HepG2 (cell line): Measurements from ENCODE around the gene PSPH. TPM values are rescaled to one million over a fixed set of nuclear protein-coding genes. Genes with fewer than 3 reads are reported as not detected.

Source experiments
- AGO1 ChIP-seq: fragments of 200-400 bp; formaldehyde crosslinking; IDR thresholded peaks from 2 replicates; pipeline ENCODE4 v1.6.1; 2017; ENCODE audit warnings: mild to moderate bottlenecking, low read depth, low read length, moderate library complexity; ENCODE audit not compliant: poor library complexity, severe bottlenecking
- CBX2 ChIP-seq, 2 experiments: fragments of 200-600 bp in 1 of 2; sonication (generic); formaldehyde crosslinking in 1 of 2; IDR thresholded peaks; 2 replicates each; pipeline versions ENCODE4 v1.7.0 to v1.8.1; 2018 to 2022; ENCODE audit warnings: low read depth in 2 of 2, low read length in 1 of 2, mild to moderate bottlenecking in 1 of 2, missing genetic modification reagents in 1 of 2
- EEA1 ChIP-seq: sonication (generic); formaldehyde crosslinking; IDR thresholded peaks from 2 replicates; pipeline ENCODE4 v1.5.1; 2020; ENCODE audit warnings: mild to moderate bottlenecking, missing genetic modification reagents, borderline replicate concordance
- FOXA3 ChIP-seq: IDR thresholded peaks from 2 replicates; pipeline ENCODE4 v1.6.1; 2016; ENCODE audit warnings: missing genetic modification reagents, missing compliant biosample characterization
- HOMEZ ChIP-seq: IDR thresholded peaks from 2 replicates; pipeline ENCODE4 v1.6.1; 2016; ENCODE audit warnings: low read depth
- MED8 ChIP-seq: sonication (generic); formaldehyde crosslinking; IDR thresholded peaks from 2 replicates; pipeline ENCODE4 v1.8.1; 2023; ENCODE audit warnings: mild to moderate bottlenecking, missing genetic modification reagents; ENCODE audit not compliant: insufficient replicate concordance
- MEIS1 ChIP-seq: sonication (generic); formaldehyde crosslinking; IDR thresholded peaks from 2 replicates; pipeline ENCODE4 v1.9.0; 2021; ENCODE audit warnings: mild to moderate bottlenecking, missing genetic modification reagents, moderate library complexity, borderline replicate concordance
- MYPOP ChIP-seq: sonication (generic); formaldehyde crosslinking; IDR thresholded peaks from 2 replicates; pipeline ENCODE4 v1.8.1; 2023; ENCODE audit warnings: mild to moderate bottlenecking, moderate library complexity, missing genetic modification reagents
- RAD21 ChIP-seq: fragments of 450-650 bp; formaldehyde crosslinking; IDR thresholded peaks from 2 replicates; pipeline ENCODE4 v1.5.0; 2020; ENCODE audit warnings: mild to moderate bottlenecking
- RXRA ChIP-seq: sonication (generic); formaldehyde crosslinking; IDR thresholded peaks from 2 replicates; pipeline ENCODE4 v1.5.1; 2020; ENCODE audit warnings: missing genetic modification reagents
- SAFB2 ChIP-seq: sonication (generic); formaldehyde crosslinking; IDR thresholded peaks from 2 replicates; pipeline ENCODE4 v1.5.1; 2020; ENCODE audit warnings: missing genetic modification reagents, low read depth, mild to moderate bottlenecking, borderline replicate concordance
- SKIL ChIP-seq: sonication (generic); formaldehyde crosslinking; IDR thresholded peaks from 2 replicates; pipeline ENCODE4 v1.8.0; 2022; ENCODE audit warnings: missing genetic modification reagents, mild to moderate bottlenecking, moderate library complexity, borderline replicate concordance
- SP1 ChIP-seq, 2 experiments: fragments of 450-650 bp in 1 of 2; sonication (generic) in 1 of 2; formaldehyde crosslinking in 1 of 2; IDR thresholded peaks; 2 replicates each; pipeline versions ENCODE4 v1.4.0 to v1.6.1; 2016 to 2020; ENCODE audit warnings: missing genetic modification reagents in 1 of 2
- SP2 ChIP-seq: sonication (generic); formaldehyde crosslinking; IDR thresholded peaks from 2 replicates; pipeline ENCODE4 v1.5.1; 2020; ENCODE audit warnings: mild to moderate bottlenecking, missing genetic modification reagents
- ZBED4 ChIP-seq: sonication (generic); formaldehyde crosslinking; IDR thresholded peaks from 2 replicates; pipeline ENCODE4 v1.4.0; 2020; ENCODE audit warnings: missing genetic modification reagents, borderline replicate concordance
- ZNF230 ChIP-seq: sonication (generic); formaldehyde crosslinking; IDR thresholded peaks from 2 replicates; pipeline ENCODE4 v1.4.0; 2020; ENCODE audit warnings: mild to moderate bottlenecking, missing genetic modification reagents
- ZNF451 ChIP-seq: sonication (generic); formaldehyde crosslinking; IDR thresholded peaks from 2 replicates; pipeline ENCODE4 v1.5.0; 2020; ENCODE audit warnings: mild to moderate bottlenecking, missing genetic modification reagents
- polyA plus RNA-seq, 8 experiments: library from polyadenylated mRNA; depleted of rRNA in 3 of 8; stranded (reverse) in 7 of 8; unstranded in 1 of 8; fragments of >200 nt; fragmentation: Illumina TruSeq in 4 of 8; extraction: Trizol in 4 of 8; gene quantifications; 2 replicates each; pipeline versions ENCODE4 v1.2.1 to v1.2.3, GENCODE V29; 2011 to 2016; ENCODE audit warnings: low read depth in 4 of 8, missing spikeins in 1 of 8, mixed read lengths in 1 of 8; ENCODE audit not compliant: insufficient read depth in 1 of 8
- total RNA-seq, 5 experiments: library from RNA; depleted of rRNA; stranded (reverse); fragments of >200 nt; fragmentation: Illumina TruSeq; extraction: Trizol; gene quantifications; 2 replicates each; pipeline ENCODE4 v1.2.3, GENCODE V29; 2016; ENCODE audit warnings: low read depth in 1 of 5

PSPH gene
- total and polyA plus RNA-seq, 2 of the 13 experiments (the other 11 are each of a cell fraction or from before 2014, with no cell fraction given): 85.5 to 124 TPM

GRCh38 chr7:56074371-56074791 lies 23.1 kb upstream of the PSPH start (continued):
- TF ChIP-seq MYPOP: 0 out of 2 replicates have a peak, but pooled peaks have one; percentile 40
- TF ChIP-seq SP2: no peak
- TF ChIP-seq ZNF451 (CRISPR knock-in tag): no peak
- peak; percentile 92 for TF ChIP-seq RAD21 (CRISPR knock-in tag)
- no peak for TF ChIP-seq EEA1 (CRISPR knock-in tag)
- no peak for TF ChIP-seq SAFB2 (CRISPR knock-in tag)
- TF ChIP-seq ZBED4 (CRISPR knock-in tag): no peak
- no peak for TF ChIP-seq SKIL (CRISPR knock-in tag)
- TF ChIP-seq RXRA (CRISPR knock-in tag): peak; percentile 23; the same call in 1 of the 2 replicates
- no peak for TF ChIP-seq CBX2 (IDR thresholded peaks at IDR 0.05; ENCODE audit: low read depth, low read length)
- no peak for TF ChIP-seq CBX2 (CRISPR knock-in tag; IDR thresholded peaks at IDR 0.05; ENCODE audit: low read depth)
- TF ChIP-seq FOXA3 (CRISPR knock-in tag): 0 out of 2 replicates have a peak, but pooled peaks have one; percentile 9
- no peak for TF ChIP-seq ZNF230 (CRISPR knock-in tag)
- TF ChIP-seq SP1 (IDR thresholded peaks at IDR 0.05): no peak
- no peak for TF ChIP-seq SP1 (CRISPR knock-in tag; IDR thresholded peaks at IDR 0.05)
- 0 out of 2 replicates have a peak, but pooled peaks have one; percentile 33 for TF ChIP-seq MEIS1
- TF ChIP-seq HOMEZ: no peak
- TF ChIP-seq AGO1: no peak
- TF ChIP-seq MED8 (CRISPR knock-in tag): no peak
